HG03432 (cell line): ENCODE results near the gene TGM3.

Experiments used
- ATAC-seq: cut with Tn5 transposase; IDR thresholded peaks from one replicate; pipeline ENCODE4 v1.9.1; 2021; ENCODE audit warnings: mild to moderate bottlenecking, moderate library complexity; ENCODE audit not compliant: unreplicated experiment

TGM3 gene

GRCh38 chr20:2283706-2284423 lies 11.9 kb upstream of the TGM3 start:
- no peak for ATAC-seq

GRCh38 chr20:2285193-2285592 lies 10.6 kb upstream of the TGM3 start:
- ATAC-seq = no peak

- ATAC-seq = no peak
Observed at GRCh38 chr20:2285613-2286012, 10.2 kb upstream of the TGM3 start.

- no peak for ATAC-seq
Observed at GRCh38 chr20:2287504-2287903, 8.3 kb upstream of the TGM3 start.

GRCh38 chr20:2289475-2289874 lies 6.3 kb upstream of the TGM3 start:
- no peak for ATAC-seq

- ATAC-seq = no peak
Observed at GRCh38 chr20:2290486-2290885, 5.3 kb upstream of the TGM3 start.

- ATAC-seq = no peak
Observed at GRCh38 chr20:2292416-2293110, 3.2 kb upstream of the TGM3 start.

GRCh38 chr20:2293486-2293885 lies 2.3 kb upstream of the TGM3 start:
- no peak for ATAC-seq

- ATAC-seq = no peak
Observed at GRCh38 chr20:2293971-2294370, 1.8 kb upstream of the TGM3 start.

- no peak for ATAC-seq
Observed at GRCh38 chr20:2295286-2295685, 515 bp upstream of the TGM3 start.

- ATAC-seq = no peak
Observed at GRCh38 chr20:2296524-2297356, 939 bp downstream of the TGM3 start.

- no peak for ATAC-seq
Observed at GRCh38 chr20:2297357-2297728, 1.5 kb downstream of the TGM3 start.

- ATAC-seq = no peak
Observed at GRCh38 chr20:2298116-2298515, 2.3 kb downstream of the TGM3 start.

GRCh38 chr20:2298701-2299100 lies 2.9 kb downstream of the TGM3 start:
- no peak for ATAC-seq

- no peak for ATAC-seq
Observed at GRCh38 chr20:2299301-2299700, 3.5 kb downstream of the TGM3 start.

GRCh38 chr20:2300002-2300401 lies 4.2 kb downstream of the TGM3 start:
- no peak for ATAC-seq

GRCh38 chr20:2300420-2300819 lies 4.6 kb downstream of the TGM3 start:
- no peak for ATAC-seq

- peak; percentile 93 for ATAC-seq
Observed at GRCh38 chr20:2301164-2301622, 5.4 kb downstream of the TGM3 start.

GRCh38 chr20:2302384-2303060 lies 6.7 kb downstream of the TGM3 start:
- ATAC-seq = no peak

- ATAC-seq = no peak
Observed at GRCh38 chr20:2303673-2304072, 7.9 kb downstream of the TGM3 start.

- no peak for ATAC-seq
Observed at GRCh38 chr20:2304180-2304579, 8.4 kb downstream of the TGM3 start.
